ENCODE measurements around the gene MOB4.

Gene MOB4

DNA sequence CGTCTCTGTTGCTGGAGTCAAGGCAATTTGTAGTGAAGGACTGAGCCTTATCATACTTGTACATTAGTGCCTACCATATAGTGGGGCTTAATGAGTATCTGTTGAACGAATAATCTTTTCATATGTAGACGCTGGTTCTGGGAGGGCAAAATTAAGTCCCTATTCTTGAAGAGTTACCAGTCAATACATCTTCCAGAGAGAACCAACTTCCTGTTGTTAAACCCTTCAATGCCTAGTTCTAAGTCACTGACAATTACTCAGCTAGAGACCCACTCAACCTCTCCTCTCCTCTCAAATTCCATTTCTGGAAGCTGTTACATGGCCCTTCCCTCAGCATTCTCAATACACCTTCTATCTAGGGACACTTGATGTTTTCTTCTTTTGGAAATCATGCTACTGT is 1.1 kb upstream of the MOB4 start:
- no peak for DNase-seq (ENCODE audit: low read depth)
- peak overlapping the region; percentile 86; the same call in 1 of the 2 replicates for H3K4me3 ChIP-seq (ENCODE audit: low read depth, low read length)
- TF ChIP-seq, protein P1, sequence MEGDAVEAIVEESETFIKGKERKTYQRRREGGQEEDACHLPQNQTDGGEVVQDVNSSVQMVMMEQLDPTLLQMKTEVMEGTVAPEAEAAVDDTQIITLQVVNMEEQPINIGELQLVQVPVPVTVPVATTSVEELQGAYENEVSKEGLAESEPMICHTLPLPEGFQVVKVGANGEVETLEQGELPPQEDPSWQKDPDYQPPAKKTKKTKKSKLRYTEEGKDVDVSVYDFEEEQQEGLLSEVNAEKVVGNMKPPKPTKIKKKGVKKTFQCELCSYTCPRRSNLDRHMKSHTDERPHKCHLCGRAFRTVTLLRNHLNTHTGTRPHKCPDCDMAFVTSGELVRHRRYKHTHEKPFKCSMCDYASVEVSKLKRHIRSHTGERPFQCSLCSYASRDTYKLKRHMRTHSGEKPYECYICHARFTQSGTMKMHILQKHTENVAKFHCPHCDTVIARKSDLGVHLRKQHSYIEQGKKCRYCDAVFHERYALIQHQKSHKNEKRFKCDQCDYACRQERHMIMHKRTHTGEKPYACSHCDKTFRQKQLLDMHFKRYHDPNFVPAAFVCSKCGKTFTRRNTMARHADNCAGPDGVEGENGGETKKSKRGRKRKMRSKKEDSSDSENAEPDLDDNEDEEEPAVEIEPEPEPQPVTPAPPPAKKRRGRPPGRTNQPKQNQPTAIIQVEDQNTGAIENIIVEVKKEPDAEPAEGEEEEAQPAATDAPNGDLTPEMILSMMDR (IDR thresholded peaks at IDR 0.05; ENCODE audit: low read depth, low read length, missing control alignments) = no peak

DNA sequence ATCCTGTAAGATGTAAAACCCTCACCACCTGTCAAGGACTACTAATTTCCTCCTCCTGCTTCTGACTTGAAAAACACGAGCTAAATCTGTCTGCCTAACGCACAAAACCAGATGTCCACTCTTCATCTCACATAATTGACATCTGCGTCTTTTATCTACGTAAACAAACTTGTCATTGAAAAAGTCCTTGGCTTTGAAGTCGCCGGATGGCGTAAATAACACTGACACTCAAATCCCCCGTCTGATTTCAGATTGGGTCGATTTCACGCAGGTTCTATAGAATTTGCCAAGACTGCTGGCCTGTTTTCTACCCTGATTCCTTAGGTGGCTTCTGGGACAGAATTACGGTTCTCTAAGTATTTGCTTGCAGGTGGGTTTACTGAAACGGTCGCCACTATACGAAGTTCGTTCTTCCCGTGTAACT is 539 bp upstream of the MOB4 start:
- DNase-seq (ENCODE audit: low read depth) = no peak
- H3K4me3 ChIP-seq (ENCODE audit: low read depth, low read length) = peak overlapping the region; percentile 86
- TF ChIP-seq, protein P1 (IDR thresholded peaks at IDR 0.05; ENCODE audit: low read depth, low read length, missing control alignments) = no peak

DNA sequence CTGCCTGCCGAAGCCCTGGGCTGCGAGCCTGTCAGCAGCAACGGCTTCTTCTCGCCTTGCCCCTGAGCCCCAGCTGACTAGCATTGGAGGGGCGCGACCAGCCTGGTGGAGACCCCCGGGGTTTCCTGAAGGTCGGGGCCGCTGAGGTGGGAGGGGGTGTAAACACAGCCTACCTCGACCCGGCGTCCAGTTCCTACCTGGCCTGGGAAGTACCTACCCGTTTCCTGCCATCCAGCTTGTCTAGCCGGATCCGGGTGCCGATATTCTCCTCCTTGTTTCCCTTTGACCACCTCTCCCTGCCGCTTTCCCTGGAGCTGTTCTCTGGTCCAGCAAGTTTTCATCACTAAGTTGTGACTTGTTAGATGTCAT is 511 bp downstream of the MOB4 start:
- no peak for DNase-seq (ENCODE audit: low read depth)
- TF ChIP-seq, protein P1 (IDR thresholded peaks at IDR 0.05; ENCODE audit: low read depth, low read length, missing control alignments) = no peak
- H3K4me3 ChIP-seq (ENCODE audit: low read depth, low read length) = peak overlapping the region; percentile 86

DNA sequence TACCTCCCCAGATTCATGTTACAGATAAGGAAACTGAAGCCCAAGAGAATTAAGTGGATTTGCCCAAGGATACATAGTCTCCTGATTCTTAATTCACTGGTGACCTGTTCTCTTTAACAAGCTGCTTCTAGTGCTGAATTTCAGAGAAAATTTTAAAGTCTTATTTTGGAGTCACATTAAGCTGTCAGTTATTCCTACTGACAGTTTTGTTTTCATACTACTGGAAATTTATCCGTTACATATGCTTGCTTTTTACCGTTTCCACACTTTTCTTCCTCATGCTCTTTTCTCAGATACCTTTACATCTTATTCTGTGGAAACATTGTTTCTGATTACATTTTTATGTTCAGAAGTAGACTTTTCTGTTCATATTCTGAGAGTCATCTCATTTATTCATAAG is 1.3 kb downstream of the MOB4 start:
- no peak for DNase-seq (ENCODE audit: low read depth)
- TF ChIP-seq, protein P1 (IDR thresholded peaks at IDR 0.05; ENCODE audit: low read depth, low read length, missing control alignments) = no peak
- peak overlapping the region; percentile 86 for H3K4me3 ChIP-seq (ENCODE audit: low read depth, low read length)

DNA sequence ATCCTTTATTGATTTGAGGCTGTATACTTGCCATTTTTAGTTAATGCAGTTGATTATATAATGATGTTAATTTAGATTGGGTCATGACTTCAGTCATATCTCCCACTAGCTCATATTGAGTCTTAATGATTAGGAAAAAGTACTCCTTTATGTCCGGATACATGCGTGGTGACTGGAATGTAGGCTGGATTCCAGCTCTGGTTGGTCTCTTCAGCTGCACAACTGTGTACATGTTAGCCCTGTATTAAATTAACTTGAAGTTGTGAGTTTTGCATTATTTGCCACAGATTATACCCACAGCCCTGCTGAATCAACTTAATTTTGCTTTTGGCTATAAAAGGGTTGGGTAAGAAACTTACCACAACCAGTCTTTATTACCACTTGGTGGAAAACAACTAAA is 22.5 kb downstream of the MOB4 start:
- TF ChIP-seq, protein P1 (IDR thresholded peaks at IDR 0.05; ENCODE audit: low read depth, low read length, missing control alignments) = no peak

DNA sequence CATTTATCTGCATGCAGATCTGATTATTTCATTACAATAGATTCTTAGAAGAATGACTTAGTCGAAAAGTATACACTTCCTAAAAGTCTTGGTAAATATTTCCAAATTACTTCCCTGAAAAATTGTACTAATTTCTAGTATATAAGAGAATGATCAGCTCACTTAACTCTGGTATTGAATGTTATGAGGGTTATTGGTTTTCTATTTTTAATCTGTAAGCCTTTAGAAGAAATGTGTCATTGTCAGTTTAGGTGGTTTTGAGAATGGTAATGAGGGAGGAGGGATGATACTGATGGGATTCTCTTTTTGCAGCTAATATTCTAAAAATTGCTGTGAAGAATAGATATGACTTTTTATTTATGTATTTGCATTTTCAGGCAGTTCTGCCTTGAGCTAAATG is 23.9 kb downstream of the MOB4 start:
- TF ChIP-seq, protein P1 (IDR thresholded peaks at IDR 0.05; ENCODE audit: low read depth, low read length, missing control alignments) = no peak
- DNase-seq (ENCODE audit: low read depth) = no peak
- H3K4me3 ChIP-seq (ENCODE audit: low read depth, low read length) = no peak overlapping the region

More for the DNA sequence above, 22.5 kb downstream of the MOB4 start:
- no peak overlapping the region for H3K4me3 ChIP-seq (ENCODE audit: low read depth, low read length)
- no peak for DNase-seq (ENCODE audit: low read depth)

DNA sequence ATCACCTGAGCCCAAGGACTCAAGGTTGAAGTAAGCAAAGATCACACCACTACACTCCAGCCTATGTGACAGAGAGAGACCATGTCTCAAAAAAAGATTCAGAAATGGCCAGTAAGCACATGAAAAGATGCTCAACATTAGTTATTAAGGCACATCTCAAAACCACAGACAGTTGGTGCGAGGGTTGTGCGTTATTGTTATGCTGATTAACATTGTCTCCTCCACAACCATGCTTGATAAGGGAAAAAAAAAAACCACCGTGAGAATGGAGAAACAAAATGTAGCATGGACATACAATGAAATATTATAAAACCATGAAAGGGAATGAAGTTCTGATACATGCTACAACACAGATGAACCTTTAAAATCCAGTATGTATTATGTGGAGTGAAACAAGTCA is 27.3 kb downstream of the MOB4 start:
- TF ChIP-seq, protein P1 (IDR thresholded peaks at IDR 0.05; ENCODE audit: low read depth, low read length, missing control alignments) = no peak
- no peak for DNase-seq (ENCODE audit: low read depth)
- H3K4me3 ChIP-seq (ENCODE audit: low read depth, low read length) = no peak overlapping the region
